Measurements from ENCODE around the gene SPACA4. TPM values are rescaled to one million over a fixed set of nuclear protein-coding genes. Genes with fewer than 3 reads are reported as not detected.

The SPACA4 gene
- total and polyA plus RNA-seq, 9 of the 15 experiments (the other 6 are each of a cell fraction or from before 2014, with no cell fraction given), result not detected

GRCh38 chr19:48634424-48635262, 28.1 kb downstream of the SPACA4 start (continued):
- TF ChIP-seq ZNF408 (CRISPR knock-in tag; IDR thresholded peaks at IDR 0.05; ENCODE audit: low read depth), result no peak
- no peak for TF ChIP-seq CREB3 (tag; conservative IDR thresholded peaks at IDR 0.05; ENCODE audit: low read depth)
- no peak for TF ChIP-seq POLR3A (IDR thresholded peaks at IDR 0.05; ENCODE audit: borderline replicate concordance, extremely low read depth, insufficient read depth, insufficient read length)
- TF ChIP-seq ZNF311 (CRISPR knock-in tag; IDR thresholded peaks at IDR 0.05), result no peak
- TF ChIP-seq VEZF1 (CRISPR knock-in tag; IDR thresholded peaks at IDR 0.05), result peak; percentile 99
- TF ChIP-seq SRSF7 (optimal IDR thresholded peaks at IDR 0.05; ENCODE audit: low read depth, low read length), result no peak
- TF ChIP-seq SNRNP70 (optimal IDR thresholded peaks at IDR 0.05; ENCODE audit: low read depth, low read length), result no peak
- no peak for TF ChIP-seq BCL6 (CRISPR knock-in tag; IDR thresholded peaks at IDR 0.05)
- TF ChIP-seq GTF2B (IDR thresholded peaks at IDR 0.05; ENCODE audit: extremely low read depth, insufficient read length), result no peak
- no peak for TF ChIP-seq ZBTB26 (CRISPR knock-in tag; IDR thresholded peaks at IDR 0.05)
- TF ChIP-seq GABPB2 (CRISPR knock-in tag; conservative IDR thresholded peaks at IDR 0.05), result no peak
- TF ChIP-seq ZNF445 (CRISPR knock-in tag; IDR thresholded peaks at IDR 0.05; ENCODE audit: low read depth), result no peak
- TF ChIP-seq ATF7 (IDR thresholded peaks at IDR 0.05), result peak; percentile 35; the same call in 1 of the 2 replicates
- TF ChIP-seq ESRRB (CRISPR knock-in tag; IDR thresholded peaks at IDR 0.05; ENCODE audit: borderline replicate concordance), result no peak
- TF ChIP-seq ZNF124 (CRISPR knock-in tag; IDR thresholded peaks at IDR 0.05), result no peak
- TF ChIP-seq TCF7 (IDR thresholded peaks at IDR 0.05; ENCODE audit: borderline replicate concordance), result no peak
- TF ChIP-seq ZNF23 (CRISPR knock-in tag; IDR thresholded peaks at IDR 0.05), result no peak
- TF ChIP-seq NFE2L1 (tag; IDR thresholded peaks at IDR 0.05; ENCODE audit: borderline replicate concordance, low read depth), result no peak
- peak; percentile 93 for TF ChIP-seq NCOA1 (IDR thresholded peaks at IDR 0.05; ENCODE audit: low read depth)
- no peak for TF ChIP-seq ZBTB5 (IDR thresholded peaks at IDR 0.05)
- TF ChIP-seq HMBOX1 (IDR thresholded peaks at IDR 0.05), result no peak
